OCI-LY3 (cell line): ENCODE results near the gene ABL1.

Experiments
- EZH2phosphoT487 ChIP-seq: fragments of 200-600 bp; shearing (Covaris generic); IDR thresholded peaks from 2 replicates; pipeline ENCODE4 v1.6.1; 2018; ENCODE audit warnings: antibody characterized with exemption, mixed run types, low read depth
- TF ChIP-seq, protein P1 (sequence below): fragments of 200-600, 300-600 bp; sonication (generic); IDR thresholded peaks from 2 replicates; pipeline ENCODE4 v1.5.1; 2014; ENCODE audit warnings: antibody characterized with exemption, low read length, low read depth

GRCh38 chr9:130883479-130883878 is 48.4 kb downstream of the ABL1 start:
- TF ChIP-seq, protein P1, sequence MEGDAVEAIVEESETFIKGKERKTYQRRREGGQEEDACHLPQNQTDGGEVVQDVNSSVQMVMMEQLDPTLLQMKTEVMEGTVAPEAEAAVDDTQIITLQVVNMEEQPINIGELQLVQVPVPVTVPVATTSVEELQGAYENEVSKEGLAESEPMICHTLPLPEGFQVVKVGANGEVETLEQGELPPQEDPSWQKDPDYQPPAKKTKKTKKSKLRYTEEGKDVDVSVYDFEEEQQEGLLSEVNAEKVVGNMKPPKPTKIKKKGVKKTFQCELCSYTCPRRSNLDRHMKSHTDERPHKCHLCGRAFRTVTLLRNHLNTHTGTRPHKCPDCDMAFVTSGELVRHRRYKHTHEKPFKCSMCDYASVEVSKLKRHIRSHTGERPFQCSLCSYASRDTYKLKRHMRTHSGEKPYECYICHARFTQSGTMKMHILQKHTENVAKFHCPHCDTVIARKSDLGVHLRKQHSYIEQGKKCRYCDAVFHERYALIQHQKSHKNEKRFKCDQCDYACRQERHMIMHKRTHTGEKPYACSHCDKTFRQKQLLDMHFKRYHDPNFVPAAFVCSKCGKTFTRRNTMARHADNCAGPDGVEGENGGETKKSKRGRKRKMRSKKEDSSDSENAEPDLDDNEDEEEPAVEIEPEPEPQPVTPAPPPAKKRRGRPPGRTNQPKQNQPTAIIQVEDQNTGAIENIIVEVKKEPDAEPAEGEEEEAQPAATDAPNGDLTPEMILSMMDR: no peak
- no peak for TF ChIP-seq EZH2phosphoT487
